HCT116 (cell line): Measurements from ENCODE around the gene STXBP5L. TPM values are rescaled to one million over a fixed set of nuclear protein-coding genes. Genes with fewer than 3 reads are reported as not detected.

ENCODE experiments used
- ATAC-seq: fragments of 200-7000 bp; cut with Tn5 transposase; 2 replicates; pipeline ENCODE4 v1.9.1; 2020; ENCODE audit warnings: mild to moderate bottlenecking, moderate library complexity
- BruUV-seq: library from RNA; stranded (reverse); fragments of 400-500 nt; replicated peaks from 2 replicates; lab custom pipeline; 2021; lab: Mats Ljungman, UMichigan
- CTCF ChIA-PET: fragments of 300-600 bp; sonication (Branson Sonifier 250); formaldehyde crosslinking; loops from one replicate; lab custom pipeline; 2021; ENCODE audit warnings: antibody characterized with exemption; lab: Charles Lee
- POLR2A ChIA-PET: fragments of 300-600, 350-600 bp; sonication (Branson Sonifier 250); formaldehyde crosslinking; loops from one replicate; lab custom pipeline; 2021; ENCODE audit warnings: antibody characterized with exemption; lab: Charles Lee
- RAD21 ChIA-PET, 2 experiments: fragments of 300-600 bp; sonication (Branson Sonifier 250); formaldehyde crosslinking; loops; one replicate each; lab custom pipeline; 2023; ENCODE audit warnings: low total read pairs in 2 of 2; ENCODE audit not compliant: uncharacterized antibody in 2 of 2, unreplicated experiment in 2 of 2, low non-redundant PET in 1 of 2; lab: Charles Lee
- DNase-seq: peaks from one replicate; pipeline ENCODE4 v3.0.0-alpha.2; 2010; ENCODE audit warnings: low read depth, low spot score
- H2AFZ ChIP-seq: fragments of 200-600 bp; shearing (Covaris generic), sonication (generic); 2 replicates; pipeline ENCODE4 v1.6.1; 2017; ENCODE audit warnings: low read depth, mixed run types, mixed read lengths, antibody characterized with exemption, low read length; ENCODE audit not compliant: poor library complexity, severe bottlenecking
- H3K27ac ChIP-seq: 2 replicates; pipeline ENCODE4 v1.5.1; 2012; ENCODE audit warnings: low read depth, low read length
- H3K27me3 ChIP-seq: fragments of 200-600 bp; sonication (generic); 2 replicates; pipeline ENCODE4 v1.6.1; 2016; ENCODE audit warnings: mixed run types, low read length, mixed read lengths; ENCODE audit not compliant: insufficient read depth
- H3K36me3 ChIP-seq, 2 experiments: fragments of 200-500 bp in 1 of 2; fragments of 200-600 bp in 1 of 2; sonication (Bioruptor generic) in 1 of 2; sonication (generic) in 1 of 2; 2 replicates each; pipeline versions ENCODE4 v1.5.1 to v1.6.1; 2014 to 2016; ENCODE audit warnings: low read length in 2 of 2, inconsistent platforms in 1 of 2, mixed read lengths in 1 of 2, mixed run types in 1 of 2; ENCODE audit not compliant: insufficient read depth in 2 of 2, control insufficient read depth in 1 of 2
- H3K4me1 ChIP-seq, 2 experiments: fragments of 200-600 bp in 1 of 2; sonication (generic) in 1 of 2; 2 replicates each; pipeline versions ENCODE4 v1.5.1 to v1.6.1; 2012 to 2017; ENCODE audit warnings: low read length in 2 of 2, inconsistent platforms in 1 of 2, mild to moderate bottlenecking in 1 of 2, mixed read lengths in 1 of 2, mixed run types in 1 of 2, moderate library complexity in 1 of 2; ENCODE audit not compliant: insufficient read depth in 2 of 2, control insufficient read depth in 1 of 2
- H3K4me2 ChIP-seq: fragments of 200-600 bp; sonication (generic); 2 replicates; pipeline ENCODE4 v1.6.1; 2017; ENCODE audit warnings: mixed run types, low read length, mixed read lengths
- H3K4me3 ChIP-seq, 2 experiments: fragments of 200-600 bp in 1 of 2; sonication (generic) in 1 of 2; replicated peaks in 1 of 2; 2 replicates each; pipeline ENCODE4 v1.5.1; 2011 to 2016; ENCODE audit warnings: low read length in 2 of 2, control low read depth in 1 of 2, low read depth in 1 of 2, mild to moderate bottlenecking in 1 of 2, mixed read lengths in 1 of 2, mixed run types in 1 of 2
- H3K79me2 ChIP-seq: fragments of 200-600 bp; sonication (generic); 2 replicates; pipeline ENCODE4 v1.6.1; 2017; ENCODE audit warnings: mild to moderate bottlenecking, mixed run types, low read length, moderate library complexity, mixed read lengths; ENCODE audit not compliant: insufficient read depth
- H3K9ac ChIP-seq: fragments of 200-600 bp; sonication (generic); 2 replicates; pipeline ENCODE4 v1.6.1; 2016; ENCODE audit warnings: low read length, mixed read lengths
- H3K9me2 ChIP-seq: fragments of 200-600 bp; sonication (generic), shearing (Covaris generic); 2 replicates; pipeline ENCODE4 v1.6.1; 2017; ENCODE audit warnings: mixed run types, mild to moderate bottlenecking, moderate library complexity; ENCODE audit not compliant: insufficient read depth
- H3K9me3 ChIP-seq, 2 experiments: fragments of 200-500 bp in 1 of 2; fragments of 200-600 bp in 1 of 2; sonication (Bioruptor generic) in 1 of 2; sonication (generic) in 1 of 2; 2 replicates each; pipeline ENCODE4 v1.6.1; 2014 to 2017; ENCODE audit warnings: low read length in 2 of 2, mixed read lengths in 2 of 2, inconsistent platforms in 1 of 2, low read depth in 1 of 2, mild to moderate bottlenecking in 1 of 2, mixed run types in 1 of 2, moderate library complexity in 1 of 2; ENCODE audit not compliant: control insufficient read depth in 1 of 2, insufficient read depth in 1 of 2
- H4K20me1 ChIP-seq: fragments of 200-600 bp; sonication (generic), shearing (Covaris generic); 2 replicates; pipeline ENCODE4 v1.6.1; 2017; ENCODE audit warnings: mixed run types, mild to moderate bottlenecking, moderate library complexity; ENCODE audit not compliant: insufficient read depth
- CTCF ChIP-seq, 3 experiments: fragments of 200-600 bp in 1 of 3; sonication (generic) in 1 of 3; IDR thresholded peaks in 2 of 3; conservative IDR thresholded peaks in 1 of 3; 2 replicates each; pipeline ENCODE4 v1.5.1; 2012 to 2017; ENCODE audit warnings: low read depth in 2 of 3, low read length in 2 of 3, antibody characterized with exemption in 1 of 3, borderline replicate concordance in 1 of 3, control low read depth in 1 of 3, mild to moderate bottlenecking in 1 of 3, mixed read lengths in 1 of 3, mixed run types in 1 of 3, moderate library complexity in 1 of 3; ENCODE audit not compliant: insufficient read depth in 1 of 3
- ZBTB33 ChIP-seq: IDR thresholded peaks from 2 replicates; pipeline ENCODE4 v1.6.1; 2011; ENCODE audit warnings: mild to moderate bottlenecking, low read length, moderate library complexity; ENCODE audit not compliant: insufficient replicate concordance; ENCODE audit errors: extremely low read depth
- intact Hi-C: fragments of 100-400 bp; cut with micrococcal nuclease; formaldehyde crosslinking; loops from 2 replicates; pipeline ENCODE4 v1.10.0; 2022
- total RNA-seq: library from RNA; stranded (reverse); gene quantifications from one replicate; pipeline ENCODE4 v1.2.1, GENCODE V29; 2021; ENCODE audit not compliant: unreplicated experiment

The STXBP5L gene
- total RNA-seq, 1 experiment from 2014 or later, result not detected

- DNase-seq (no peak), ATAC-seq (peak; percentile 71)
- Histone ChIP-seq H3K27me3 (no peaks in the 10 kb centered on the region), H4K20me1 (no peaks in the 10 kb centered on the region), H3K4me3 (no peak overlapping the region), H3K36me3 (no peaks in the 10 kb centered on the region), H3K79me2 (no peaks in the 10 kb centered on the region), H3K9me2 (no peaks in the 10 kb centered on the region; the same call in 1 of the 2 replicates), H3K27ac (no peak overlapping the region), H3K9ac (no peak overlapping the region), H3K4me1 (no peaks in the 10 kb centered on the region), H3K4me2 (no peak overlapping the region), H2AFZ (no peak overlapping the region), H3K9me3 (0 out of 4 replicates have a peak, but pooled peaks cover 3 to 5% of the 10 kb centered on the region in 2 experiments)
- BruUV-seq, result no TSS peak
- ChIA-PET CTCF (no interaction called here), POLR2A (no interaction called here), RAD21 (no interaction called here)
- TF ChIP-seq CTCF (IDR thresholded peaks at IDR 0.05 in 2 of 3, conservative IDR thresholded peaks at IDR 0.05 in 1 of 3; ENCODE audit: borderline replicate concordance in 1 of 3, insufficient read depth in 1 of 3, low read depth in 2 of 3, low read length in 2 of 3) (0 out of 6 replicates have a peak, but pooled peaks of 2 of the 3 experiments have one; percentile 10 to 13), ZBTB33 (no peak)
- intact Hi-C loops, result no loop called here
Observed at GRCh38 chr3:121111914-121112612, 204.1 kb downstream of the STXBP5L start.
